Choroid plexus epithelial cell (primary cell): Measurements from ENCODE around the gene CALM1.

Experiments used
- DNase-seq: peaks from one replicate; pipeline ENCODE4 v3.0.0-alpha.2; 2010; ENCODE audit warnings: low read depth
- H3K4me3 ChIP-seq: 2 replicates; pipeline ENCODE4 v1.5.1; 2011; ENCODE audit warnings: low read depth, mild to moderate bottlenecking, control low read depth, low read length, moderate library complexity
- CTCF ChIP-seq: conservative IDR thresholded peaks from 2 replicates; pipeline ENCODE4 v1.5.1; 2011; ENCODE audit warnings: low read depth, mild to moderate bottlenecking, control low read depth, inconsistent platforms, low read length, moderate library complexity

Gene CALM1

DNA sequence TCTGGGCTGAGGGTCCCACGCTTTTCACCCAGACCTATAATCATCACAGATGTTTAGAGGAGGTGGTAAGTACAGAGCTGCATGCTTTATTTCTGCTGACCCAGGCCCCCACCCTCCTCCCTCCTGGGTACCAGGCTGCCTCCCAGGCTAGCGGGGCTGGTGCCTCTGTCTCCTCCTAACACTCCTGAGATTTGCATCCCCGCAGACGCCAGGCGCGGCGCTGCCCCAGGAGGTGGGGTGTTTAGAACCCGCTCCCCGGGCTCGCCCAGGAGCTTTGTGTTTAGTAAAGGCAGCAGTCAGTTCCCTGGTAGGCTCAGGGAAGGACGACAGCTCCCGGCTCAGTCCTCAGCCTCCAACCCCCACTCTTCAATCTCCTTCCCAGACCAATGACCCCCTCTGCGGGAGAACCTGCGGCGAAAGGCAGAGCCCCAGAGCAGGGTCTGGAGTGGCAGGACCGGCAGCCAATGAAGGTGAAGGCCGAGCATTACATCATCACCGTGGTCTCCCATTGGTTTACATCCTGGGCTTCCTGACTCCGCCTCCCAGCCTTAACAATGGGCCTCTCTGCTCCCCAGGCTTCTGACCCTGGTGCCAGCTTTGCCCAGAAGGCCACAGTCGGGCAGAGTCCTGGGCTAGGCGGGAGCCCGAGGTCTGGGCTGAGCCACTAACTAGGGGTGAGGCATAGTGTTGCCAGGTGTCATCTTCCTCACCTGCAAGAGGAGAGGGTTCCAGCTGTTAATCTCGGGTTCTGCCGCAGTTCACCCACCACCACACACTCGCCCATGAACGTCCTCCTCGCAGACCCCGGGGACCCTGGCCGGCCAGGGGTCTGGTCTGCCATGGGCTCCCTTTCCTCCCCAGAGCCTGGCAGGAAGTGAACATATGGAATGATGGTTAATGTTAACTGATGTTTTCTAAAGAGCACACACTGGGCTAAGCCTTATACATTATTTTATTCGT, 57.5 kb downstream of the CALM1 start:
- peak; percentile 12 for TF ChIP-seq CTCF
- DNase-seq: peak; percentile 85
- peak overlapping the region; percentile 47 for H3K4me3 ChIP-seq

- H3K4me3 ChIP-seq: no peak overlapping the region
- no peak for DNase-seq
- TF ChIP-seq CTCF: no peak
These were observed 58.3 kb downstream of the CALM1 start for GRCh38 chr14:90455100-90455571.

GRCh38 chr14:90456551-90456950, 59.7 kb downstream of the CALM1 start:
- no peak overlapping the region for H3K4me3 ChIP-seq
- TF ChIP-seq CTCF: no peak
- DNase-seq: no peak

GRCh38 chr14:90457186-90457585, 60.4 kb downstream of the CALM1 start:
- no peak for TF ChIP-seq CTCF
- no peak overlapping the region for H3K4me3 ChIP-seq
- no peak for DNase-seq
